Measurements from ENCODE around the gene KCNK10. TPM values are rescaled to one million over a fixed set of nuclear protein-coding genes. Genes with fewer than 3 reads are reported as not detected.
"Not testable (repeated sequence)": the region's sequence is repeated elsewhere in the genome, so short reads cannot be mapped to it uniquely, and the experiment has no call there.

KCNK10 gene
- total RNA-seq, 1 experiment from 2014 or later: 2.9 TPM

GRCh38 chr14:88269806-88270420 is 53.2 kb downstream of the KCNK10 start:
- intact Hi-C loops (cut with micrococcal nuclease; ENCODE audit: unreplicated experiment): loop anchor here (2.0 kb wide), 2 partner anchors 77 to 111 kb away; no protein-coding TSS in a partner anchor
- TF ChIP-seq CTCF (IDR thresholded peaks at IDR 0.05; ENCODE audit: insufficient read depth in 1 of 2, low read depth in 1 of 2, low read length in 1 of 2, severe bottlenecking in 1 of 2, unreplicated experiment in 1 of 2): no peak
- peaks cover 20% of the 10 kb centered on the region for H3K4me1 ChIP-seq
- no peaks in the 10 kb centered on the region for H3K36me3 Mint-ChIP-seq (ENCODE audit: insufficient read depth, unreplicated experiment)
- H3K27me3 Mint-ChIP-seq (ENCODE audit: insufficient read depth, unreplicated experiment): no peaks in the 10 kb centered on the region
- H3K9me3 ChIP-seq: no peaks in the 10 kb centered on the region
- H3K4me3 Mint-ChIP-seq (ENCODE audit: unreplicated experiment): peak overlapping the region; percentile 33
- H3K9me3 Mint-ChIP-seq (ENCODE audit: unreplicated experiment): no peaks in the 10 kb centered on the region
- H3K27me3 ChIP-seq (replicated peaks; ENCODE audit: control insufficient read depth, insufficient read depth, low read length): no peaks in the 10 kb centered on the region
- no peak for DNase-seq
- H3K27ac Mint-ChIP-seq (ENCODE audit: unreplicated experiment): peak overlapping the region; percentile 79
- CTCF ChIA-PET: no interaction called here
- H3K4me3 ChIP-seq (ENCODE audit: low read depth, low read length): no peak overlapping the region
- POLR2A ChIA-PET: interaction anchor here (1.0 kb wide), 1 partner anchor 277 kb away, joined by 4 read pairs; the partner anchor contains the start of gene GALC
- H3K4me1 Mint-ChIP-seq (ENCODE audit: low read depth, unreplicated experiment): peaks cover 22% of the 10 kb centered on the region
- BruUV-seq (replicated peaks): no TSS peak
- no peaks in the 10 kb centered on the region for H3K36me3 ChIP-seq (ENCODE audit: control insufficient read depth, insufficient read depth, low read length)

GRCh38 chr14:88266474-88266873 is 56.6 kb downstream of the KCNK10 start:
- Mint-ChIP-seq H3K4me3 (ENCODE audit: unreplicated experiment) (no peak overlapping the region), H3K4me1 (ENCODE audit: low read depth, unreplicated experiment) (peaks cover 19% of the 10 kb centered on the region), H3K27me3 (ENCODE audit: insufficient read depth, unreplicated experiment) (no peaks in the 10 kb centered on the region), H3K27ac (ENCODE audit: unreplicated experiment) (no peak overlapping the region), H3K9me3 (ENCODE audit: unreplicated experiment) (no peaks in the 10 kb centered on the region), H3K36me3 (ENCODE audit: insufficient read depth, unreplicated experiment) (no peaks in the 10 kb centered on the region)
- Histone ChIP-seq H3K36me3 (ENCODE audit: control insufficient read depth, insufficient read depth, low read length) (no peaks in the 10 kb centered on the region), H3K27me3 (replicated peaks; ENCODE audit: control insufficient read depth, insufficient read depth, low read length) (no peaks in the 10 kb centered on the region), H3K4me3 (ENCODE audit: low read depth, low read length) (no peak overlapping the region), H3K4me1 (peaks cover 18% of the 10 kb centered on the region), H3K9me3 (no peaks in the 10 kb centered on the region)
- ChIA-PET CTCF (no interaction called here), POLR2A (no interaction called here)
- BruUV-seq (replicated peaks): no TSS peak
- intact Hi-C loops (cut with micrococcal nuclease; ENCODE audit: unreplicated experiment): no loop called here
- DNase-seq: no peak
- no peak for TF ChIP-seq CTCF (IDR thresholded peaks at IDR 0.05; ENCODE audit: insufficient read depth in 1 of 2, low read depth in 1 of 2, low read length in 1 of 2, severe bottlenecking in 1 of 2, unreplicated experiment in 1 of 2)

GRCh38 chr14:88264116-88264515 is 59.0 kb downstream of the KCNK10 start:
- no peak overlapping the region for H3K4me3 Mint-ChIP-seq (ENCODE audit: unreplicated experiment)
- BruUV-seq (replicated peaks): no TSS peak
- DNase-seq: no peak
- no peaks in the 10 kb centered on the region for H3K36me3 ChIP-seq (ENCODE audit: control insufficient read depth, insufficient read depth, low read length)
- H3K4me1 ChIP-seq: no peaks in the 10 kb centered on the region
- H3K9me3 ChIP-seq: no peaks in the 10 kb centered on the region
- no peaks in the 10 kb centered on the region for H3K27me3 Mint-ChIP-seq (ENCODE audit: insufficient read depth, unreplicated experiment)
- H3K9me3 Mint-ChIP-seq (ENCODE audit: unreplicated experiment): no peaks in the 10 kb centered on the region
- H3K27ac Mint-ChIP-seq (ENCODE audit: unreplicated experiment): no peak overlapping the region
- no peaks in the 10 kb centered on the region for H3K27me3 ChIP-seq (replicated peaks; ENCODE audit: control insufficient read depth, insufficient read depth, low read length)
- no peak for TF ChIP-seq CTCF (IDR thresholded peaks at IDR 0.05; ENCODE audit: insufficient read depth in 1 of 2, low read depth in 1 of 2, low read length in 1 of 2, severe bottlenecking in 1 of 2, unreplicated experiment in 1 of 2)
- ChIA-PET CTCF (no interaction called here), POLR2A (no interaction called here)
- intact Hi-C loops (cut with micrococcal nuclease; ENCODE audit: unreplicated experiment): no loop called here
- H3K4me1 Mint-ChIP-seq (ENCODE audit: low read depth, unreplicated experiment): peaks cover 8% of the 10 kb centered on the region
- no peaks in the 10 kb centered on the region for H3K36me3 Mint-ChIP-seq (ENCODE audit: insufficient read depth, unreplicated experiment)
- no peak overlapping the region for H3K4me3 ChIP-seq (ENCODE audit: low read depth, low read length)

DNA sequence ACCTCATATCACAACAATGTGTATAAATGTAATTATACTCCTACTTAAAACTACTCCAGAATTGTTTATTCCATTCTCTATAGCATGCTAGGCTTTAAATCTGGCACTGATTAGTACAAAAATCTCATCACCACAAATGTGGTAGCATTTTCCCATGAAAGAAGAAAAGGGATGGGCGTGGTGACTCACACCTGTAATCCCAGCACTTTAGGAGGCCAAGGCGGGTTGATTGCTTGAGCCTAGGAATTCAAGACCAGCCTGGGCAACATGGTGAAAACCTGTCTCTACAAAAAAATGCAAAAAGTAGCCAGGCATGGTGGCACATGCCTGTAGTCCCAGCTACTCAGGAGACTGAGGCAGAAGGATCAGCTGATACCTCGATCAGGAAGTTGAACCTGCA is 61.8 kb downstream of the KCNK10 start:
- intact Hi-C loops (cut with micrococcal nuclease; ENCODE audit: unreplicated experiment): not testable (repeated sequence)

More for the DNA sequence above, 61.8 kb downstream of the KCNK10 start:
- DNase-seq; H3K36me3 Mint-ChIP-seq (ENCODE audit: insufficient read depth, unreplicated experiment); H3K4me1 ChIP-seq; H3K4me3 ChIP-seq (ENCODE audit: low read depth, low read length); H3K4me3 Mint-ChIP-seq (ENCODE audit: unreplicated experiment); H3K27ac Mint-ChIP-seq (ENCODE audit: unreplicated experiment); H3K4me1 Mint-ChIP-seq (ENCODE audit: low read depth, unreplicated experiment); BruUV-seq (replicated peaks); H3K9me3 Mint-ChIP-seq (ENCODE audit: unreplicated experiment); H3K9me3 ChIP-seq; H3K27me3 Mint-ChIP-seq (ENCODE audit: insufficient read depth, unreplicated experiment); CTCF ChIA-PET; H3K27me3 ChIP-seq (replicated peaks; ENCODE audit: control insufficient read depth, insufficient read depth, low read length); H3K36me3 ChIP-seq (ENCODE audit: control insufficient read depth, insufficient read depth, low read length); POLR2A ChIA-PET: not testable (repeated sequence)

All from Caco-2 (cell line).